HPDE6-E6E7 (cell line): Measurements from ENCODE around the gene PAM.

Experiments
- DNase-seq: peaks from one replicate; pipeline ENCODE4 v3.0.0; 2011; ENCODE audit warnings: missing footprints; ENCODE audit errors: extremely low spot score

Gene PAM

DNA sequence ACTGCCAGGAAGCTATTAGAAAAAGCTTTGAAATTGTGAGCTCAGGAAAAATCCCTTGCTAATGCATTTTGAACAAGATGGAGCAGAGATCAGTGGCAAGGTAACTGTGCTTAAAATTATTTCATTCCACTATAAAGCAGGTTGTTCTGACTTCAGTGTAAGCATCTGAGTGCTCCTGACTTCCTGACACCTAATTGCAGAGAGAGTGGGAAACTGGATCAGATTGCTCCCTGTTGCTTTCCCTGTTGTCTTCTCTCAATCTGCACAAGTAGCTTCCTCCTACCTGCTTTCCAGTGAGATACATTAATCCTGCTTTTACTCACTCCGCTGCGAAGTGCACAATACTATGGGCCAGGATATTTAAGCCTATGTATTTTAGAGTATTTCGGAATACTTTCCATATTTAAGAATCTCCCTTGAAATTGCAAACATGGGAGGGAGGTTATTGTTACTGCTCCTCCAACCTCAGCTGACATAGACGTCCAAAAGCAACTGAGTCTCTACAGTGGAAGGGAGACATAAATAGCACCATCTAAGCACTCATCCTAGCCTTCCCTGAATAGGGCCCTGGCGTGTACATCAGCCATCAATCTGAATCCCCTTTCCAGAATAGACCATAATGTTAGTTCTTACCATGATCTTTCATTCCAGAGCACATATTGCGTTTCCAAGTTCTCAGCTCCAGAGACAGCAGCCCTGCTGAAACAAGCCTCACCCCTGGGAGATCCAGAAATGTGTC lies 178.8 kb downstream of the PAM start:
- DNase-seq, result no peak

DNA sequence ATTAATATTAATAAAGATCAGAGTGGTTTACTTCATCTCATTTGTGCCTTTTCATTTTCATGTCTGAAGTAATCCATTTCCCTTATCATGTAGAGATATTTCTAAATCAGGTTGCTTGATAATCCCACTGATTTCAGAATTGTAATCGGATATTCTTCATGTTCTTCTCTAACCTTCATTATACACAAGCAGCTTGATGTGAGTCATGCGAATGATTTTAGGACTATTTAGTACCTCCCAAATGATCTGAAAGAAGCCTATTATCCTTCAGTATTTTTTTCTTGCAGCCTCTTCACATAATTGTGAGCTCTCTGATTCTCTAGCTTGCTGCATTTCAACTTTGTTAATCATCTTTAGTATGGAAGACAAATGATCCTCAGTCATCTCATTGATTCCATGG lies 182.8 kb downstream of the PAM start:
- DNase-seq, result no peak

DNA sequence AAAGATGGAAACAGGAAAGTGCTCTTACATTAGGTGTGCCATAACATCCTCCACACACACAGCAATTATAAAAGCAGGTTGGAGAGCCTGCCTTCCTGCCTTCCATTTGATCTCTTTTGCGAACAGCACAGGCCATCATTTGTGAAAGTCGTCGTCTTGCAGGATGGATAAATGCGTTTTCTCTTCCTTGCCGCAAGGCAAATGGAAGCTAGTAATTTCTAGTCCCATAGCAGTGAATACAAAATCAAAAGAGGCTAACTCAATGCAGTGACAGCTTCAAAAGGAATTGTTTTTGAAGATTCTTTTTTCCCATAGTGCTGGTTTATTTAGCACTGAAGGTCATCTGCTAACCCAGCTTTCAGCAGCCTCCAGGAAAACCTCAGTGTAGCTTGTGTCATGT lies 186.0 kb downstream of the PAM start:
- DNase-seq, result no peak

DNA sequence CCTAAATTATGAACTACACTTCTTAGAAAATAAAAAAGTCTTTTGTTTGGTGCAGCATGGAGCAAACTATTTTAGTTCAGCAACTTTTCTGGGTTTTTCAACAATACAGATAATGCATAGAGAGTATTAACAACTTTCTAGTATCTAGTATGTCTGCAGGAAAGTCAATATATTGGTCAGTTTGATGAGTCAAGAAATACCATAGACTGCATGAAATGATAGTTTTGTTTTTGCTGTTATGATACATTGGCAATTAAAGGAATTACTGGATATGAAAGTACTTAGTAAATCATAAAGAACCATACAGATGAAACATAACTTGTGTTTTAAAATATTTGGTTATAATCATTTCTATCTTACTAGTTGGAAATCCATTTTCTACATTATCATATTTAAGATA lies 191.3 kb downstream of the PAM start:
- DNase-seq, result no peak

DNA sequence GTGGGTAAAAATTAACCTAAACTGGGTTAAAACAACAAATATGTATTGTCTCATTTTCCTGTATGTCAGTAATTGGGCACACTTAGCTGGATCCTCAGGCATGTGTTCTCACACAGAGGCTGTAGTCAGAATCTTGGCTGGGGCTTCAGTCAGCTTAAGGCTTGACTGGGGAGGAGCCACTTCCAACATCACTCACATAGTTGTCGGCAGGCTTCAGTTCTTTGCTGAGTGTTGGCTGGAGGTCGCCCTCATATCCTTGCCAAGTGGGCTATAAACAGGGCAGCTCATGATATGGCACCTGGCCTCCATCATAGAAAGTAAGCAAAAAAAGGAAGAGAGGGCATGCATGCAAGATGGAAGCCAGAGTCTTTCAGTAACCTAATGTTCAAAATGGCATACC lies 191.9 kb downstream of the PAM start:
- no peak for DNase-seq

DNA sequence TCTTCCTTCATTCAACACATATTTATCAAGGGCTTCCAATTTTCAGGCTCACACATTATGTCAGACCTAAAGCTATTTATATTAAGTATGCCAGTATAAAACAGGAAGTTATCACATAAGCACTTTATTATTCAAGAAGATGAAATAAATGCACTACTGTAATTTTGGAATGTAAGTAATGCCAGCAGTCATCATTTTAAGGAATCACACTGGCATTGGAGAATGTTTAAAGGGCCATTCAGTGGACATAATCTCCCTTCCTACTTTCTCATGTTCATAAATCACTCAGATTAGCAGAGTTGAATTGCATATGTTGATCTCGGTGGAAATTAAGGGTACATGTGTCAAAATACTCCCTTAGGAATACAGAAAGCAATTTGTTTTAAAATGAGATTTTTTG lies 200.4 kb downstream of the PAM start:
- DNase-seq, result no peak

DNA sequence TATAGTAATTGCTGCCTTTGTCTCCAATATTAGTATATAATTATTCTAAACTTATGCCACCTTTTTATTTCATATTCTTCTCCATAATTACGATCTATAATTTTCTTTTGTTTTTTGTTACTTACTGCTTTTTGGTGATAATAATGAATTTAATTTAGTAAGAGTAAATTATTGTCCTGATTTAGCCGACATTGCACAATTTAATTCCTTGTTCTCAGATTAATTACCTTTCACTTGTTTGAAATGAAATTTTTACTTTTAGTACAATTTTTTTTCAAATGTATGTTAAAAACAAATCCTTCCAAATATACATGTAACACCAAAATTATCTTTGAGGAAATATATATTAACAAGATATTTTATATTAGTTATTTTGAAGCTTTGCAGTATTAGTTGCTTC lies 201.5 kb downstream of the PAM start:
- no peak for DNase-seq

DNA sequence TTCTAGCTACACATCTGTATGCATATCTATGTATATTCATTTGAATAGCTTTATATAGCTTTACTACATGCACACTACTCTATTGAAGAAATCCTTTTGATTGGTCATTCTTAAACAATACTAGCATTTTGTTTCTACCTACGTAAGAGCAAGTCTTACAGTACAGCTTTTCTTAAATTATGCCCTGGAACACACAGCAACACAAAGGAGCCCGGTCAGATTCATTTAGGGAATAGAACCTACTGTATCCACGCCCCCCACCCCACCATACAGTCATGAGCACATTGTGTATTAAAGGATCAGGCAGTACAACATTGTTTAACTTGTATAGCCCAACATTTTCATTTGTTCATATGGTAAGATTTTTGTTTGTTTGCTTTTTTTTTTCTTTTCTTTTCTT lies 202.0 kb downstream of the PAM start:
- no peak for DNase-seq

DNA sequence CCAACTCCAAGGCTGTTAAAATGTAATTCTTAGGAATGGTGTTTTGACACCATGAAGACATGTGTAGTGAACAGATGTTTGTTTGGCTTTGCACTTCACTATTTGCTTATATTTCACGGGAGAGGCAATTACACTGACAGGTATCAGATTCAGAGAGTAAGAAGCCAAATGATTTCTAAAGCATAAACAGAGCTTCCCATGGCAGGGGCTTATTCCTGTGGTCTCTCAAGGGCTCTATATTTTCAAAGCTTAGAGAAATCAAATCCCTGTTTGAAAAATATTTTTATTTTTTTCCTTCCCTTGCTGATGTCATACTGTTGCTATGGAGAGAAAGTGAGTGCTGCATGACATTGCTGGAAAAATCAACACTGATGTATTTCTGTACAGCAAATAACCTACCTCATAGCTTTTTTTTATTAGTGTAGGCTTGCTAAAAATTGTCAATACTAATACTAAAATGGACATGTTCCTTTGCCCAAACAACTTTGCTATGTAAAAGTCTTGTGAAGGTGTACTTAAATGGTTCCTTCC lies 203.4 kb downstream of the PAM start:
- DNase-seq, result no peak

DNA sequence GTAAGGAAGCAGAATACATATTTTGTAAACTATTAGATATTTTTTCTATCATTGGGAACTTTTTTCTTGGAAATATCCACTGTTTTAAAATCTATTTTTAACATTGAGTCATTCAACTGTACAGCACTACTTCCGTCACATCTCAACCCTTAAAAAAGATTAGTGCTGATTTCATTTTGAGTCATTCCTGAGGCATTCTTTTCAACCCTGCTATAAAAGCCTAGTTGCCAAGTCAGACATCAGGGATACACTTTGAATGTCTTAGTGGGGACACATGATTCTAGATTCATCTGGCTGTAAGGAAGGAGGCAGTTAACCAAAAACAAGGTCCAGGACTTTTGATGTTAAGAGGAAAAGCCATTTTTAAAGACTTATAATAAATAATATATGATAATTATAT lies 203.9 kb downstream of the PAM start:
- DNase-seq, result peak; percentile 45

DNA sequence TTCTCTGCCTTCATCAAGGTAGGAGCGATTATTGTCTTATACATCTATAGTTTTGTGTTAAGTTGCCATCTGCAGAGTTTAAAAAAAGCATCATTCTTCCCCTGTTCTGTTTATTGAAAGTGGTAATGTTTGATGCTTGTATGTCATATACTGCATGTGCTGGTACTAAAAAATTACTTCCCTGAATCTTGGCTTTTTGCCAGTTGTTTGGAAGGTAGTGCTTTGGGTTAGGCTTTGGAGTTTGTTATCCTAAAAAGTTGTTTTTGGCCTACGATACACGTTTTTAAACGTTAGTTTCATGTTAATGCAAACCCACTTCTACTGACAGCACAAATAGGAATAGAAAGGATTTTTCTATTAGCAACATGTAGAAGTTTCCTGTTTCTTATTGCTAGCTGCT lies 206.6 kb downstream of the PAM start:
- DNase-seq, result no peak

DNA sequence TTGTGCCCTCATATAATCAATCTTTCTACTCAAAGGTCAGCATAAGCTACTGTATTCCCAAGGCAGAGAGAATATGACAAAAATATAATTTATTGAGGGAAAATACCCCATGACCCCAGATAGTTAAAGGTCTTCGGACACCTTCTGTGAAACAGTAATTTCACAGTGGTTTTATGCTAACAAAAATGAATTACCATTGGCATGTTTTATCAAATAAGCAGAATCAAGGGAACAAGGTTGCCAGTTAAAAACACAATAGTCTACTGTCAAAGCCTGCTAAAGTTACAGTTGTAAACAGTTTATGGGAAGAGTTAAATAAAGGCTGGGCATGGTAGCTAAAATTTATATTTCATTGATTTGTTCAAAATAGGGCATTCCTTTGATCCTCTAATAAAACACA lies 210.5 kb downstream of the PAM start:
- DNase-seq, result no peak

DNA sequence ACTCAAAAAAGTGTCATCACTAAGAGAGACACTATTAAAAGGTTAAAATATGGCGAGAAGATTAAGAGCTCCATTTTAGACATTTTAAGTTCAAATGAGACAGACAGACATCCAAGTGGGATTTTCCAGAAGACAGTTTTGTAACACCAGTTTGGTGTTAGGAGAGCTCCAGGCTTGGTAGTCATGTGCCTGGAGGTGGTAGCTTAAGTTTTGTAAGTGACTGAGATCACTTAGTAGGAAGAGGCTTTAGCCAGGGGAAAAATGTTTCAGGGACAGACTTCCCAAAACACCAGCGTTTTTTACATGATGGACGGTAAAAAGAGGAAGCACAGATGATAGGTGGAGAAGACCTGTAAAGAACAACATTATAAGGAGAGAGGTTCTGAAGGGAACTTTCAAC lies 214.5 kb downstream of the PAM start:
- DNase-seq, result no peak

DNA sequence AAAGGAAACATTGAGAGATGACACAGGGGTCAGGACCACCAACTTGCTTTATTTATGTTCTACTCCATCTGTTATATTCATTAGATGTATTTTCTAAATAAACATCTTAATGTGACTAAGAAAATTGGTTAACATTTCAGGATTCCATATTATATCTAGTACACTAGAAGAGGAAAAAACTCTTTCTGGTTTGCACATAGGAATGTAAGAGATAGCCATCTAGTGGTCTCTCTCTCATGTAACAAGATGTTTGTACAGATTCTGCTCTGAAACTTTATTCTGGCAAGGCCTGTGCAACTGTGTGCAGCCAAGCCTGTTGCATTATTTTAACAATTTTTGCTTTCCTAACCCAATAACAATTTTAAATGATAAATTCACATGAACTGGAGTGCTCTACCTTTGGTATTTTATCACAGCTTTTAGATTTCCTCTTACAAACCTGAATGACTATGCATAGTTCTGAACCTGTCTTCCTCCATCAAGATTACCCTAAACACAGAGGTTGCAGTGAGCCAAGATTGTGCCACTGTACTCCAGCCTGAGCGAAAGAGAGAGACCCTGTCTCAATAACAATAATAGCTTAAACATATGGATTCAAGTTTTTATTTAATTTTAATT lies 216.7 kb downstream of the PAM start:
- DNase-seq, result peak; percentile 10

DNA sequence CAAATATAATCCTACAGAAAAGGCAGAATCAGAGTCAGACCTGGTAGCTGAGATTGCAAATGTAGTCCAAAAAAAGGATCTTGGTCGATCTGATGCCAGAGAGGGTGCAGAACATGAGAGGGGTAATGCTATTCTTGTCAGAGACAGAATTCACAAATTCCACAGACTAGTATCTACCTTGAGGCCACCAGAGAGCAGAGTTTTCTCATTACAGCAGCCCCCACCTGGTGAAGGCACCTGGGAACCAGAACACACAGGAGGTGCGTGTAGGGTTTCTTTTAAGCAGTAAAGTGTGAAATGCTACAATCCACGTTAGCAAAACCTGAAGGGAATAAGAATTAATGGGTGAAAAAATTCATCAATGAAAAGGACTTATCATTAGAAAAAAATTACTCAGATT lies 219.1 kb downstream of the PAM start:
- no peak for DNase-seq

DNA sequence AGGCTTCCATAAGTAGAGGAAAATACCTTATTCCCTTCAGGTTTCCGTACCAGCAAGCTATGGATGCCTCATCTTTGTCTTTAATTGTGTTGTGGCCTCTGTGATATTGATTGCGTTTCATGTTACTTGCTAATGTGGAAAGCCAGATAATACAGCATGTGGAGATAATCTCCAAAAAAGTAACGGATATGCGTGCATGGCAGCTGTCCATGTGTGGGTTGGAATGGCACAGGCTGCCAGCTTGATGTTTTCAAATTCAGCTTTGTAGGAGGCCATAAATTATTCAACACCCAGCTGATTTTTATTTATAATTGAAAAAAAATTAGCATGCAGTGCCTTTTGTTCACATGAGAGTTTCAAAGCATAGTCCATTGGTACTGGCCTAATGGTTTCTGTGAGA lies 219.9 kb downstream of the PAM start:
- DNase-seq, result no peak

DNA sequence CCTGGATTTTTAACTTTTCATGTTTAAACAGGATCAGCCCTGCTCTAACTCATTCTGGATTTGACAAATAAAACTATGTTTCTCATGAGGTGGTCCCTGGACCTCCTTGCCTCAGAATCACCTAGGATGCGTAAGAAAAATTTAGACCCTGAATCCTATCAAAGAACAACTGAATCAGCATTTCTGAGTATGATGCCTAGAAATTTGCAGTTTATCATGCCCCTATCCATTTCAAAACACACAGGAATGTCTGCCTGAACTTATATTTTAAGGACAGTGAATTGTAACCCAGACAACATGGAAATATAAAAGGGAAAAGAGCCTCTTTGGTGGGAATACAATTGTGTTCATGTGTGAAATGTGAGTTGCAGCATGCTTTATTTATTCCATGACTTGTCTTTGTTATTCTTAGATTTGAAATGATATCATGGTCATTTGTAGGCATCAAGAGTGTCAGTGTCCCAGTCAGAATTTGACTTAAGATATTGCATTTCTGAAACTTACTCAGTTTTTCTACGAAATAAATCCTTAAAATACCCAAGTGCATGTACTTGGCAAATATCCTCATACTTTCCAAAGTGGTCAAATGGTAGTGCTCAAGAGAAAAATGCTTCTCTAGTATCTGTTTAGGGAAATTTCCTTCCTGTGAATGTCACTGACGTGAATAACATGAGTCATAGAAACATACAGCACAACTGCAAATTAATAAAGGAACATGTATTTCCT lies 220.5 kb downstream of the PAM start:
- DNase-seq, result no peak

DNA sequence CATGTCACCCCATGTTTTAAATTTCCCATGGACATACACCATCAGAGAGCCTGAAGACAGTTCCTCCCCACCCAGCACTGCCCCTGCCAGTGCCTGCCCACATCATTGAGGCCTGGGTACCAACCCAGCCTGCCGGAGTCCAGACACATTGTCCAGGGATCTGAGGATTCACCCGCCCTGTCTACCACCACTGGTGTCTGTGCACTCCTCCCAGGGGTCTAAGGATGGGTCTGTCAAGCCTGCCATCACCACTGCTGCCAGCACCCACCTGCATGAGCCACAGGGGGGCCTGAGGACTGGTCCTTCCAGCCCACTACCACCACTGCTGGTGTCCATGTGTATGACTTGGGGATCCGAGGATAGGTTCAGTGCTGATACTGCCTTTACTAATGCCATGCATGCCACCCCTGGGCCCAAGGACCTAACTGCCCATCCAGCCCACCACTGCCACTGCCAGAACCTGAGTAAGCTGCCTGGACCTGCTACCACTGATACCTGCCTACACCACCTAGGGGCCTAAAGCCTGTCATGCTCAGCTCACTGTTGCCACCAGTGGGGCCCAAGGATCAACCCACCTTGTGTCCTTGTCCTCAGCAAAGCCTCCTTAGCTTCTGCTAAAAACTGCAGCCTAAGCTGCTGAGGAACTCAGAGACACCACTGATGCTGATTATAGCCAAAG lies 227.0 kb downstream of the PAM start:
- no peak for DNase-seq

DNA sequence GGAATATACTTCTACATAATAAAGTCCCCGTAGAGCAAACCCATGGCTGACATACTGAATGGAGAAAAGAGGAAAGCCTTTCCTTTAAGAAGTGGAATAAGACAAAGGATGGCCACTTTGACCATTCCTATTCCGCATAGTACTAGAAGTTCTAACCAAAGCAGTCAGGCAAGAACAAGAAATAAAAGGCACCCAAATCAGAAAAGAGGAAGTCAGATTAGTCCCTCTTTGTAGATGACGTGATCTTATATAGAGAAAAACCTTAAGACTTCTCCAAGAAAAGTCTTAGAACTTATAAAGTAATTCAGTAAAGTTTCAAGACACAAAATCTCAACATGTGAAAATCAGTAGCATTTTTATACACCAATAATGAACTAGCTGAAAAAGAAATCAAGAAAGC lies 231.0 kb downstream of the PAM start:
- no peak for DNase-seq

DNA sequence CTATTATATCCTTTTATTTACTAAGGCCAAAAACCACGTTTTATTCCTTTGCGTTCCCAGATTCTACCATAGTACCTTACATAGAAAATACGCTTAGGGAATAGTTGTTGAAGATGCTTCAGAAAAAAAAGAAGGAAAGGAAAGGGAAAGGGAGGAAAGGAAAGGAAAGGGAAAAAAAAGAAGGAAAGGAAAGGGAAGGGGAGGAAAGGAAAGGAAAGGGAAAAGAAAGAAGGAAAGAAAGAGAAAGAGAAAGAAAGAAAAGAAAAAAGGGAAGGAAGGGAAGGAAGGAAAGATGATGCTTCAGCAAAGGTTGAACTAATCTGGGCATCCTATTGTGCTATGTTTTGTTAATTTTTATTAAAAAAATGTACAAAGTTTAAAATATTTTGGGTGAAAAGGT lies 233.4 kb downstream of the PAM start:
- no peak for DNase-seq

DNA sequence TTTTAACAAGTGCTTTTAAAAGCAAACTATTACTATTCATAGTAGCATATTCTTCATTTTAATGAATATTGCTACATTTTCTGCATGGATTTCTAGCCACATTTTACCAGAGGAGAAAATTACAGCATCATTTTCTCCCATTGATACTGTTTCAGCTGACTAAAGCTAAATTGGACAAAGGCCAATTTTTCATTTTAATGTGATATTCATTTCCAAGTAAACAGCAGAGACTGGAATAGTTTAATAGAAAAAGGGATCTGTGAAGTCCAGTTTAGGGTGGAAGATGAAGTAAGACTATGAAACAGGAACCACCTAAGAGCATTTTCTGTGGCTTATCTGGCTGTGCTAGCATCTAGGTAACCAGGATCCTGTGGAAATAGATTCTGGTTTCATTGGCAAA lies 236.7 kb downstream of the PAM start:
- DNase-seq, result no peak

DNA sequence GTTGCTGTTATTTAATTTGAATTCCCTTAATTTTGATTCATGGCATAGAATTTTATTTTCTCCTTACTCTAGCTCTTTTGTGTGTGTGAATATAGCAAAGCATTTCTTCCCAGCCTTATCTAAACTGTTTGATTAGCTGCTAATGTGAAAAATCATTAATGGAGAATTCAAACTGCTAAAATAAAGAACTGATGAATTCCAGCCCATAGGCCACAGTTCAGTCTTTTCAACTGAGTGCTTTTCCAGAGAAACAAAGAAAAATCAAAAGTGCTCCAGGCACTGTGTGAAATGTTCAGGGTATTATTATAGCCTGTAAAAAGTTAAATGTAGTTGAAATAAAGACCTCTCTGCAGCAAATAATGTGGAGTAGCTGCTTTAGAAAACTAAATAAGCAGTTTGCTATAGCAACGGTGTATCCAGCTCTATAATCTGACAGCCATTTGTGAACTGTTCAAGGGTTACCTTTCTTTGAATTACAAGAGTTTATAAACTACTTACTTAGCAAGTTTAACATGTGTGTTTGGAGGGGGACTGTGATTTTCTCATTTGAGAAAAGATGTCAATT lies 241.0 kb downstream of the PAM start:
- DNase-seq, result no peak
